H9 (cell line): ENCODE data around the gene MIEF1. TPM values are rescaled to one million over a fixed set of nuclear protein-coding genes. Genes with fewer than 3 reads are reported as not detected.

Source experiments
- DNase-seq: peaks from one replicate; pipeline ENCODE4 v3.0.0-alpha.2; 2017
- H2AFZ ChIP-seq: one replicate; pipeline ENCODE4 v1.6.1; 2013; ENCODE audit warnings: mild to moderate bottlenecking, low read length, control low read depth, moderate library complexity
- H2AK5ac ChIP-seq: 2 replicates; pipeline ENCODE4 v1.6.1; 2013; ENCODE audit warnings: low read length, control low read depth, mixed read lengths; ENCODE audit not compliant: insufficient read length
- H2BK120ac ChIP-seq: one replicate; pipeline ENCODE4 v1.6.1; 2013; ENCODE audit warnings: low read depth, mild to moderate bottlenecking, low read length, control low read depth, inconsistent platforms; ENCODE audit not compliant: poor library complexity, severe bottlenecking
- H2BK12ac ChIP-seq: 2 replicates; pipeline ENCODE4 v1.6.1; 2013; ENCODE audit warnings: low read length, control low read depth, mixed read lengths, low read depth; ENCODE audit not compliant: insufficient read length
- H2BK15ac ChIP-seq: 2 replicates; pipeline ENCODE4 v1.6.1; 2013; ENCODE audit warnings: low read depth, low read length, control low read depth
- H2BK20ac ChIP-seq: one replicate; pipeline ENCODE4 v1.6.1; 2013; ENCODE audit warnings: low read depth, mild to moderate bottlenecking, low read length, control low read depth, inconsistent platforms; ENCODE audit not compliant: poor library complexity, severe bottlenecking
- H2BK5ac ChIP-seq: 2 replicates; pipeline ENCODE4 v1.6.1; 2013; ENCODE audit warnings: low read length, control low read depth, mixed read lengths; ENCODE audit not compliant: insufficient read length
- H3K14ac ChIP-seq: 2 replicates; pipeline ENCODE4 v1.6.1; 2013; ENCODE audit warnings: low read length, control low read depth; ENCODE audit not compliant: insufficient read depth
- H3K18ac ChIP-seq: 2 replicates; pipeline ENCODE4 v1.6.1; 2013; ENCODE audit warnings: low read depth, mild to moderate bottlenecking, mixed read lengths, low read length, control low read depth; ENCODE audit not compliant: insufficient read length
- H3K23ac ChIP-seq: 2 replicates; pipeline ENCODE4 v1.6.1; 2013; ENCODE audit warnings: low read length, control low read depth, mixed read lengths, low read depth; ENCODE audit not compliant: insufficient read length
- H3K23me2 ChIP-seq: 2 replicates; pipeline ENCODE4 v1.6.1; 2013; ENCODE audit warnings: low read depth, mild to moderate bottlenecking, mixed read lengths, low read length, control low read depth; ENCODE audit not compliant: insufficient read length, poor library complexity, severe bottlenecking
- H3K27ac ChIP-seq: 2 replicates; pipeline ENCODE4 v1.5.1; 2013; ENCODE audit warnings: low read length, control low read depth, mixed read lengths, low read depth; ENCODE audit not compliant: insufficient read length
- H3K27me3 ChIP-seq: 2 replicates; pipeline ENCODE4 v1.6.1; 2013; ENCODE audit warnings: low read length, control low read depth, inconsistent platforms; ENCODE audit not compliant: insufficient read depth
- H3K4ac ChIP-seq: 2 replicates; pipeline ENCODE4 v1.6.1; 2013; ENCODE audit warnings: low read depth, mild to moderate bottlenecking, control low read depth, inconsistent platforms, low read length, moderate library complexity
- H3K4me1 ChIP-seq: 2 replicates; pipeline ENCODE4 v1.6.1; 2013; ENCODE audit warnings: low read length, control low read depth, inconsistent platforms; ENCODE audit not compliant: insufficient read depth
- H3K4me2 ChIP-seq: 2 replicates; pipeline ENCODE4 v1.6.1; 2013; ENCODE audit warnings: low read length, control low read depth, mixed read lengths; ENCODE audit not compliant: insufficient read length, insufficient read depth
- H3K56ac ChIP-seq: 2 replicates; pipeline ENCODE4 v1.6.1; 2013; ENCODE audit warnings: low read depth, mild to moderate bottlenecking, mixed read lengths, low read length, control low read depth; ENCODE audit not compliant: insufficient read length
- H3K79me1 ChIP-seq: 2 replicates; pipeline ENCODE4 v1.6.1; 2013; ENCODE audit warnings: low read depth, mild to moderate bottlenecking, moderate library complexity, low read length, control low read depth, inconsistent platforms; ENCODE audit not compliant: insufficient read depth, poor library complexity, severe bottlenecking
- H3K79me2 ChIP-seq: 2 replicates; pipeline ENCODE4 v1.6.1; 2013; ENCODE audit warnings: low read length, control low read depth, inconsistent platforms; ENCODE audit not compliant: insufficient read depth
- H3K9ac ChIP-seq: 2 replicates; pipeline ENCODE4 v1.6.1; 2013; ENCODE audit warnings: low read length, control low read depth, mixed read lengths; ENCODE audit not compliant: insufficient read length; ENCODE audit errors: extremely low read depth
- H3K9me3 ChIP-seq: one replicate; pipeline ENCODE4 v1.6.1; 2013; ENCODE audit warnings: low read depth, low read length, inconsistent platforms; ENCODE audit not compliant: control insufficient read depth
- H3T11ph ChIP-seq: one replicate; pipeline ENCODE4 v1.6.1; 2013; ENCODE audit warnings: mild to moderate bottlenecking, low read length, control low read depth, inconsistent platforms
- H4K20me1 ChIP-seq: one replicate; pipeline ENCODE4 v1.6.1; 2013; ENCODE audit not compliant: control insufficient read depth, insufficient read length, insufficient read depth
- H4K5ac ChIP-seq: 2 replicates; pipeline ENCODE4 v1.6.1; 2013; ENCODE audit warnings: low read depth, mild to moderate bottlenecking, mixed read lengths, low read length, control low read depth; ENCODE audit not compliant: insufficient read length
- H4K8ac ChIP-seq: replicated peaks from 2 replicates; pipeline ENCODE4 v1.6.1; 2013; ENCODE audit warnings: low read length, control low read depth, mixed read lengths, low read depth; ENCODE audit not compliant: insufficient read length
- H4K91ac ChIP-seq: 2 replicates; pipeline ENCODE4 v1.6.1; 2013; ENCODE audit warnings: low read depth, mild to moderate bottlenecking, moderate library complexity, mixed read lengths, low read length, control low read depth; ENCODE audit not compliant: insufficient read length
- H3K27ac Mint-ChIP-seq, 3 experiments: 2 replicates in 2 of 3; 3 replicates in 1 of 3; pipeline ENCODE4 v1.8.0; 2020 to 2021; ENCODE audit warnings: mixed read lengths in 3 of 3, mild to moderate bottlenecking in 1 of 3, moderate library complexity in 1 of 3
- H3K27me3 Mint-ChIP-seq: 2 replicates; pipeline ENCODE4 v1.8.0; 2021; ENCODE audit warnings: low read depth, mild to moderate bottlenecking, moderate library complexity, mixed read lengths
- H3K36me3 Mint-ChIP-seq, 3 experiments: 2 replicates in 2 of 3; 3 replicates in 1 of 3; pipeline ENCODE4 v1.8.0; 2020 to 2021; ENCODE audit warnings: low read depth in 3 of 3, mixed read lengths in 3 of 3; ENCODE audit not compliant: insufficient read depth in 1 of 3
- H3K4me1 Mint-ChIP-seq, 2 experiments: 2 replicates each; pipeline ENCODE4 v1.8.0; 2020; ENCODE audit warnings: mixed read lengths in 2 of 2
- H3K4me3 Mint-ChIP-seq, 2 experiments: 2 replicates in 1 of 2; 3 replicates in 1 of 2; pipeline ENCODE4 v1.8.0; 2020 to 2021; ENCODE audit warnings: mild to moderate bottlenecking in 2 of 2, mixed read lengths in 2 of 2, moderate library complexity in 1 of 2
- H3K9me3 Mint-ChIP-seq, 2 experiments: 2 replicates in 1 of 2; 3 replicates in 1 of 2; pipeline ENCODE4 v1.8.0; 2020; ENCODE audit warnings: mild to moderate bottlenecking in 2 of 2, mixed read lengths in 2 of 2, moderate library complexity in 1 of 2
- CTCF ChIP-seq: fragments of 200-600 bp; sonication (generic); conservative IDR thresholded peaks from 3 replicates; pipeline ENCODE4 v1.8.0; 2021; ENCODE audit warnings: antibody characterized with exemption, mild to moderate bottlenecking
- WGBS: extraction: QIAGEN DNeasy Blood & Tissue Kit; methylation state at CpG from one replicate; pipeline ENCODE4 v1.1.7; 2013; ENCODE audit warnings: missing lambda C conversion rate, low lambda C conversion rate, mixed read lengths; ENCODE audit not compliant: insufficient read length; ENCODE audit errors: extremely low coverage; 5-methylcytosine and 5-hydroxymethylcytosine counted together
- total RNA-seq: library from RNA; stranded (reverse); gene quantifications from 2 replicates; pipeline ENCODE4 v1.2.1, GENCODE V29; 2021

The MIEF1 gene
- total RNA-seq, 1 experiment from 2014 or later = 32.6 TPM

GRCh38 chr22:39475337-39475736 is 26.8 kb upstream of the MIEF1 start:
- no CpG with 5 or more reads among the region's 9 CpGs for WGBS
- H3K27ac ChIP-seq = no peak overlapping the region
- Mint-ChIP-seq H3K27me3 (peaks cover 12% of the 10 kb centered on the region), H3K4me1 (peaks cover 44 to 57% of the 10 kb centered on the region in 2 experiments), H3K4me3 (peak overlapping the region in 1 of 2 experiments; percentile 9; a peak in 1 of 5 replicates), H3K36me3 (no peaks in the 10 kb centered on the region), H3K27ac (no peak overlapping the region), H3K9me3 (no peaks in the 10 kb centered on the region)
- no peaks in the 10 kb centered on the region for H4K20me1 ChIP-seq
- H3K79me2 ChIP-seq = no peaks in the 10 kb centered on the region
- no peak overlapping the region for H4K5ac ChIP-seq
- no peak overlapping the region for H2BK5ac ChIP-seq
- no peaks in the 10 kb centered on the region for H3K23me2 ChIP-seq
- no peak overlapping the region for H2BK12ac ChIP-seq
- no peak overlapping the region for H2BK20ac ChIP-seq
- no peak overlapping the region for H4K91ac ChIP-seq
- H2AK5ac ChIP-seq = no peak overlapping the region
- H3K9me3 ChIP-seq = no peaks in the 10 kb centered on the region
- H3K79me1 ChIP-seq = no peaks in the 10 kb centered on the region
- H4K8ac ChIP-seq = no peak overlapping the region
- no peak overlapping the region for H3K56ac ChIP-seq
- H3K18ac ChIP-seq = no peak overlapping the region
- DNase-seq = no peak
- H3K23ac ChIP-seq = no peak overlapping the region
- no peak overlapping the region for H2BK15ac ChIP-seq
- peaks cover 3% of the 10 kb centered on the region; the same call in 1 of the 2 replicates for H3K4me1 ChIP-seq
- H3K9ac ChIP-seq = no peak overlapping the region
- H3K27me3 ChIP-seq = no peaks in the 10 kb centered on the region
- no peak overlapping the region for H3K4me2 ChIP-seq
- H3T11ph ChIP-seq = no peak overlapping the region
- no peak overlapping the region for H2BK120ac ChIP-seq
- no peak overlapping the region for H2AFZ ChIP-seq
- no peak overlapping the region for H3K4ac ChIP-seq
- TF ChIP-seq CTCF = no peak
- no peak overlapping the region for H3K14ac ChIP-seq
